HG03378 (cell line): ENCODE results near the gene SLC25A11.
"Not testable (repeated sequence)": the region's sequence is repeated elsewhere in the genome, so short reads cannot be mapped to it uniquely, and the experiment has no call there.

Experiments used
- ATAC-seq: cut with Tn5 transposase; IDR thresholded peaks from one replicate; pipeline ENCODE4 v1.9.1; 2021; ENCODE audit warnings: mild to moderate bottlenecking, moderate library complexity; ENCODE audit not compliant: unreplicated experiment

Gene SLC25A11

DNA sequence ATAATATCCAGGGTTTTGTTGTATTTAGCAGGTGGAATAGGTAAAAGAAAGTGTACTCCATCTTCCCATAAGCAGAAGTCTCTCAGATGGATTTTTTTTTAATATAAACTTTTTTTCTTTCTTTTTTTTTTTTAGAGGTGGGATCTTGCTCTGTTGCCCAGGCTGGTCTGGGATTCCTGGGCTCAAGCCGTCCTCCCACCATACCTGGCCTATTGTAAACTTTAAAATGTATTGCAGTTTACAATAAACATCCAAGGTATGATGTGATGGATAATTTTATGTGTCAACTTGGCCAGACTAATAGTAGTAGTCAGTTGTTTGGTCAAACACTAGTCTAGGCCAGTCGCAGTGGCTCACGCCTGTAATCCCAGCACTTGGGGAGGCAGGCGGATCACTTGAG, 18.5 kb downstream of the SLC25A11 start:
- no peak for ATAC-seq

DNA sequence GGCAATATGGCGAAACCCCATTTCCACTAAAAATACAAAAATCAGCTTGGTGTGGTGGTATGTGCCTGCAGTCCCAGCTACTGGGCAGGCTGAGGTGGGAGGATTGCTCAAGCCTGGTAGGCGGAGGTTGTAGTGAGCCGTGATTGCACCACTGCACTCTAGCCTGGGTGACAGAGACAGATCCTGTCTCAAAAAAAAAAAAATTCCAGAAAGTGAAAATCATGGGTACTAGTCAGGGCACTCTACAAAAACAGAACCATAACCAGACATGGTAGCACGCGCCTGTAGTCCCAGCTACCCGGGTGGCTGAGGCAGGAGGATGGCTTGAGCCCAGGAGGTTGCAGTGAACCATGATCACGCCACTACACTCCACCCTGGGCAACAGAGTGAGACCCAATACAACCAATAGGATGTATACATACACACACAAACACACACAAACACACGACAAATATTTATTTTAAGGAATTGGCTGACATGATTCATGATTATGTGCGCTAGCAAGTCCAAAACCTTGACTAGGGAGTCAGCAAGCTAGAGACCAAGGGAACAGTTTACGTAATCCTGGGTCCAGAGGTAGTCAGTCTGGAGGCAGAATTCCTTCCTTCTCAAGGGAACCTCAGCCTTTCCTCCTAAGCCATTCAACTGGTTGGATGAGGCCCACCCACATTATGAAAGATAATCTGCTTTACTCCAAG, 19.3 kb downstream of the SLC25A11 start:
- ATAC-seq = no peak

- ATAC-seq = no peak
Measured at GRCh38 chr17:4919511-4920047, 20.3 kb downstream of the SLC25A11 start.

- ATAC-seq = not testable (repeated sequence)
Measured at GRCh38 chr17:4914551-4914950, 25.3 kb downstream of the SLC25A11 start.

DNA sequence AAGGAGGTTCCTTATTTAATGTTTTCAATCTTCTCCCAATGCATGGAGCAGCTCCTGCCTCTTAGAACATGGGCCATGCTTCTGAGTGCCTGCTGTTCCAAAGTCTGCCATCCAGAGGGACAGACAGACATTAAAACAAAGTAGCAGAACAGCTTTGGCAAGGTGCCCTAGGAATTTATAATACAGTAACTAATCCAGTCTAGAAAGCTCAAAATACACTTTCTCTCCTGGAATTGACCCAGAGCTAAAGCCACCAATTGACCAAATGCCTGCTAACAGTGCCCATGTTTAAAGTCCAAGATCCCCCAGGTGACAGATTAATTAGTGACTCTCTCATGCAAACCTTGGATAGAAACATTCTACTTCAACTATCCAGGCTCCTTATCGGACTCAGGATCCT, 25.9 kb downstream of the SLC25A11 start:
- no peak for ATAC-seq

DNA sequence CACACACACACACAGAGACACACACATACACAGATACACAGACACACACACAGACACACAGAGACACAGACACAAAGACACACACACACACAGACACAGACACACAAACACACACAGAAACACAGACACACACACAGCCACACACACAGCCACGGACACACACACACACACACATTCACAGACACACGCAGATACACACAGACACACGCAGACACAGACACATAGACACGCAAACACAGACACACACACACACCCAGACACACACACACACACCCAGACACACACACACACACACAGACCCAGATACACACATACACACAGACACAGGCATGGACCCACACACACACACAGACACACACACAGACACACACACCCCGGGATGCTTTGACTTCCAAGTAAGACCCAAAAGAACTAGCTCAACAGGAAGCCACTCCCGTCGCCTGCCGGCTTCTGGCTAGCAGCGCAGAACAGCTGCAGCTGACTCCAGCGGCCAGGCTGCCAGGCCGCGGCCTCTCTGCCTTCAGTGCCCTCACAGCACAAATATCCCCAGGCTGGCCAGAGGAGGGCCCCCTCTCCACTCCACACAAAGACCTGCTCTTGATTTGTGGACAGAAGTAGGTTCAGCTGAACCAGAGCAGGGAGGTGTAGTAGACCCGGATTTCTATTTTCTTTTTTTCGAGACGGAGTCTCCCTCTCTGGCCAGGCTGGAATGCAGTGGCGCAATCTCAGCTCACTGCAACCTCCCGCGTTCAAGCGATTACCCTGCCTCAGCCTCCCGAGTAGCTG, 30.9 kb downstream of the SLC25A11 start:
- no peak for ATAC-seq

- no peak for ATAC-seq
Measured at GRCh38 chr17:4908301-4908700, 31.5 kb downstream of the SLC25A11 start.

GRCh38 chr17:4906642-4907041, 33.2 kb downstream of the SLC25A11 start:
- not testable (repeated sequence) for ATAC-seq

GRCh38 chr17:4903051-4903818, 36.6 kb downstream of the SLC25A11 start, which contains the start of gene CHRNE:
TSS of gene CHRNE (minus strand) at chr17:4903098. CDS start at chr17:4903063, 35 bp downstream.
- no peak for ATAC-seq

- no peak for ATAC-seq
Measured at GRCh38 chr17:4902540-4902939, 37.3 kb downstream of the SLC25A11 start.

DNA sequence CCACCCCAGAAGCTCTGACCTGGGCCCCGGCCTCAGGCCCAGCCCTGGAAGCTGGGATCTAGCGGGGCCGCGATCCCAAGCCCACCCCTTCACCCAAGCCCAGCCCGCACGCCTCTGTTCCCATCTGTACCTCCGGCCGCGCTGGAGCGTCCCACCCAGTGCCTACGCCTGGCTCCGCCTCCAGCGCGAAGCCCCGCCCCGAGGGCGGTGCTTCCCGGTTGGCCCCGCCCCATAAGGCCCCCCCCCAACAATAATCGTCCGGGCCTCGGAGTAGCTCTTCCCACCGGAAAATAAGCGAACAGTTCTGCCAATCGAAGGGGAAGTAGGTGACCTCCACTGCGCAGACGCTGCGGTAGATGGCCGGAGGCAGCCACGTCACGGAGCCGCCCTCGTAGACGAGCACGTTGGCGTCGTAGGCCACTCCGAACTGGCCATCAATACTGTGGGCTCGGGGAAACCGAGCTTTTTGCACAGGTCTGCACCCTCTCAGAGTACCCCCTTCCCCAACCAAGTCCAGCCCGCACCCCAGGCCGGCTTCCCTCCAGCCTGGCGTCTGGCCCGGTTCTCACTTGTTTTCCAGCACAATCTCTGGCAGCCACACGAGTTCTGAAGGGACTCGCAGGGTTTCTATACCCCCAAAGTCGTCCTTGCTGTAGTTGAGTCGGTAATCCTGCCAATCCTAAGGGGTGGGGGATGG, 38.0 kb downstream of the SLC25A11 start:
- no peak for ATAC-seq

GRCh38 chr17:4901108-4901647, 38.7 kb downstream of the SLC25A11 start:
- no peak for ATAC-seq

GRCh38 chr17:4900231-4901107, 39.4 kb downstream of the SLC25A11 start:
- ATAC-seq = no peak

GRCh38 chr17:4899341-4900230, 40.3 kb downstream of the SLC25A11 start, which contains the start of gene C17orf107:
TSS of gene C17orf107 (plus strand) at chr17:4899536. CDS start at chr17:4899763, 227 bp downstream.
- peak; percentile 40 for ATAC-seq

- ATAC-seq = no peak
Measured at GRCh38 chr17:4898927-4899326, 40.9 kb downstream of the SLC25A11 start.

DNA sequence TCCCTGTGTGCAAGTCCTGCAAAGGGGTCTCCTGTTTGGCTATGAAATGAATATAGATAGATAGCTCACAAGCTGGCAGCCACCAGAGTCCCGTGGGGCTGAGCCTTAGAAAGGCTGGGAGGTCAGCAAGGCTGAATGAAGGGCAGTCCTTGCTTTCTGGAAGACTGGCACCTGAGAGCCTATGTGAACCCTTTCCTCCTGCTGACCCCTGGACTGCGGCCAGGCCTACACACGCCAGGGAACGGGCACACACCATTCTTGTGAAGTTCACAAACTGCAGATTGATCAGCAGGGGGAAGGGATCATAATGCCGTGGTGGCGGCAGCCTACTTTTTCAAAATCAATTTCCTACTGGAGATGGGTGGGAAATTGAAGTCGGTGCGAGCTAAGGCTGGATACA, 41.5 kb downstream of the SLC25A11 start:
- ATAC-seq = no peak

DNA sequence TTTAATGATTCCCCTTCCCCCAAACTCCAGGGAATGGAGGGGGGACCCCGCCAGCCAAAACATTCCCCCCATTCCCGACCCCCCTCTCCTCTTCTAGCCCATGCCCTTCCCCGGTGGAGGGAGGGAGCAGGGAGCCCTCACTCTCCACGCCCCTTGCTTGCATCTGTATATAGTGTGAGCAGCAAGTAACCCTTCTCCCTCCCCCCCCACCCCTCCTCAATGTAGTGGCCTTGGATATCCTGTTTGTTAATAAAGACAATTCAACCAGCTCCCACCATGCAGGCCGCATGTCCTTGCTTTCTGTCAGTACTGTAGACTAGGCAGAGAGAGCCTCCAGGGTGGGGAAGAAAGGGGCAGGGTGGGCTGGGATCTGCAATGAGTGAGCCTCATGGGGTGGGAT, 42.1 kb downstream of the SLC25A11 start:
- ATAC-seq = no peak

- no peak for ATAC-seq
Measured at GRCh38 chr17:4897198-4897687, 42.6 kb downstream of the SLC25A11 start.
